Psoas muscle (tissue), 8 donors: Measurements from ENCODE around the gene ARHGAP22. TPM values are rescaled to one million over a fixed set of nuclear protein-coding genes. Genes with fewer than 3 reads are reported as not detected.

Experiments used
- ATAC-seq, 4 donors: fragments of 200-7000 bp; cut with Tn5 transposase; one replicate each; pipeline ENCODE4 v1.9.1; 2020; ENCODE audit warnings: moderate library complexity in 3 of 4, mild to moderate bottlenecking in 2 of 4
- DNase-seq, 2 donors: peaks; one replicate each; pipeline ENCODE4 v3.0.0-alpha.2; 2020
- H3K27ac ChIP-seq: fragments of 200-600 bp; one replicate; pipeline ENCODE4 v1.8.0; 2022
- H3K27me3 ChIP-seq, 3 donors: fragments of 200-600 bp in 1 of 3; one replicate each; pipeline versions ENCODE4 v1.6.1 to v1.8.0; 2013 to 2022; ENCODE audit warnings: low read length in 2 of 3, mild to moderate bottlenecking in 2 of 3, moderate library complexity in 1 of 3; ENCODE audit not compliant: insufficient read depth in 3 of 3
- H3K36me3 ChIP-seq, 2 donors: fragments of 200-600 bp in 1 of 2; one replicate each; pipeline versions ENCODE4 v1.6.1 to v1.8.0; 2013 to 2022; ENCODE audit warnings: low read depth in 1 of 2, mild to moderate bottlenecking in 1 of 2, moderate library complexity in 1 of 2; ENCODE audit not compliant: insufficient read depth in 1 of 2
- H3K4me1 ChIP-seq: fragments of 200-600 bp; one replicate; pipeline ENCODE4 v1.8.0; 2022
- H3K4me3 ChIP-seq: fragments of 200-600 bp; one replicate; pipeline ENCODE4 v1.8.0; 2022; ENCODE audit warnings: mild to moderate bottlenecking
- H3K9me3 ChIP-seq: fragments of 200-600 bp; one replicate; pipeline ENCODE4 v1.8.0; 2022
- WGBS, 3 donors: extraction: QIAGEN DNeasy Blood & Tissue Kit; methylation state at CpG; one replicate each; pipeline versions ENCODE4 v1.1.6 to v1.1.7; 2013; 5-methylcytosine and 5-hydroxymethylcytosine counted together
- intact Hi-C, 2 donors: fragments of 100-400 bp; cut with DNase I; formaldehyde crosslinking; loops; one replicate each; pipeline versions ENCODE4 v1.11.0 to v1.14.2; 2022
- polyA plus RNA-seq, 3 donors: library from polyadenylated mRNA; stranded (reverse); fragments of 200-250 nt; gene quantifications; one replicate each; pipeline ENCODE4 v1.2.3, GENCODE V29; 2013
- total RNA-seq, 4 donors: library from RNA; stranded (reverse); fragmentation: NEBNext Ultra II Directional in 2 of 4; extraction: Animal tissue kit (Norgen Biotek cat#: 25700) in 2 of 4; gene quantifications; one replicate each; pipeline versions ENCODE4 v1.2.1 to v1.2.4, GENCODE V29; 2021 to 2023
- TF ChIP-seq, protein P1 (sequence below): fragments of 200-600 bp; IDR thresholded peaks from one replicate; pipeline ENCODE4 v1.8.0; 2022; ENCODE audit warnings: antibody characterized with exemption
- donor health status: healthy with polysubstance abuse.
- donor health status: DM: no; HTN: no; CAD: no; lungs with moderate emphysema.
- donor health status: Bipolar disorder and iron deficiency.
- donor health status: healthy.
- donor health status: DM: yes; HTN: yes; CAD: no.
- donor health status: DM: no; HTN: no; CAD: no.
- donor health status: DM: no; HTN: no; CAD: no.
- donor health status: DM: yes; HTN: yes; CAD: no.

Gene ARHGAP22
- total and polyA plus RNA-seq, 7 donors: 0.46 to 2.9 (median 1.6) TPM

DNA sequence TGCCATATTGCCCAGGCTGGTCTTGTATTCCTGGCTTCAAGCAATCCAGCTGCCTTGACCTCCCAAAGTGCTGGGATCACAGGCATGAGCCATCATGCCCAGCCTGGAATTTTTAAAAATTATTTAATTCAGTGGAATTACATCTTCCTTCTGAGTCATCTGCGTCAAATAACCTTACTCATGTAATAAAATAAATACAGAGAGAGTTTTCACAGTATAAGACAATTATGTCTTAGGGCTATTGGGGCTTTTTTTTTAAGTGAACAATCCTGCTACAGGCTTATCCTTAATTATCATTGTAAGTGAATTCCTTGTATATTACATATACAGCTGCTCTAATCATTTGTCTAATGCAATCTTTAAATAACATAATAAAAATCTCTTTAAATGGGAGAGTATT is 190.1 kb downstream of the ARHGAP22 start:
- DNase-seq (no peak), ATAC-seq (no peak)
- Histone ChIP-seq H3K4me3 (no peak overlapping the region), H3K4me1 (no peaks in the 10 kb centered on the region), H3K36me3 (peaks cover 3 to 29% of the 10 kb centered on the region in 2 donors), H3K27ac (no peak overlapping the region), H3K27me3 (no peaks in the 10 kb centered on the region), H3K9me3 (peaks cover 8% of the 10 kb centered on the region)
- TF ChIP-seq, protein P1, sequence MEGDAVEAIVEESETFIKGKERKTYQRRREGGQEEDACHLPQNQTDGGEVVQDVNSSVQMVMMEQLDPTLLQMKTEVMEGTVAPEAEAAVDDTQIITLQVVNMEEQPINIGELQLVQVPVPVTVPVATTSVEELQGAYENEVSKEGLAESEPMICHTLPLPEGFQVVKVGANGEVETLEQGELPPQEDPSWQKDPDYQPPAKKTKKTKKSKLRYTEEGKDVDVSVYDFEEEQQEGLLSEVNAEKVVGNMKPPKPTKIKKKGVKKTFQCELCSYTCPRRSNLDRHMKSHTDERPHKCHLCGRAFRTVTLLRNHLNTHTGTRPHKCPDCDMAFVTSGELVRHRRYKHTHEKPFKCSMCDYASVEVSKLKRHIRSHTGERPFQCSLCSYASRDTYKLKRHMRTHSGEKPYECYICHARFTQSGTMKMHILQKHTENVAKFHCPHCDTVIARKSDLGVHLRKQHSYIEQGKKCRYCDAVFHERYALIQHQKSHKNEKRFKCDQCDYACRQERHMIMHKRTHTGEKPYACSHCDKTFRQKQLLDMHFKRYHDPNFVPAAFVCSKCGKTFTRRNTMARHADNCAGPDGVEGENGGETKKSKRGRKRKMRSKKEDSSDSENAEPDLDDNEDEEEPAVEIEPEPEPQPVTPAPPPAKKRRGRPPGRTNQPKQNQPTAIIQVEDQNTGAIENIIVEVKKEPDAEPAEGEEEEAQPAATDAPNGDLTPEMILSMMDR: no peak
- WGBS, 3 donors: 76 to 90% (median 84%) methylated on average over 1 of the region's 1 CpG
- intact Hi-C loops: loop anchor here in 1 of 2 donors (10.0 kb wide), 1 partner anchor 50 kb away; no protein-coding TSS in a partner anchor

DNA sequence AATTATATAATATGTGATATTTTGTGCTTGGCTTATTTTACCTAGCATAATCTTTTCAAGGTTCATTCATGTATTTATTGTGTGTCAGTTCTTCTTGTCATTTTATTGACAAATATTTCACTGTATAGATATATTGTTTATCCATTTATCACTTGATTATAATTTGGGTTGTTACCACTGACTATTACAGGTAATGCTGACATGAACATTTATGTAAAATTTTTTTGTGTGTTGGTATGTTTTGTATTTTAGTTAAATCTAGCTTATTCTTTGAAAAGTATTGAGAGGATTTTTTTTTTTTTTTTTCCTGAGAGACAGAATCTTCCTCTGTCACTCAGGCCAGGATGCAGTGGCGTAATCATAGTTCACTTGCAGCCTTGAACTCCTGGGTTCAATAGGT is 190.7 kb downstream of the ARHGAP22 start:
- DNase-seq: no peak
- 95 to 100% (median 100%) methylated on average over 1 of the region's 1 CpG for WGBS, 3 donors
- Histone ChIP-seq H3K27ac (no peak overlapping the region), H3K9me3 (peaks cover 8% of the 10 kb centered on the region), H3K4me1 (no peaks in the 10 kb centered on the region), H3K4me3 (no peak overlapping the region), H3K27me3 (no peaks in the 10 kb centered on the region), H3K36me3 (peaks cover 3 to 30% of the 10 kb centered on the region in 2 donors)
- TF ChIP-seq, protein P1: no peak
- intact Hi-C loops: loop anchor here in 1 of 2 donors (10.0 kb wide), 1 partner anchor 49 kb away; no protein-coding TSS in a partner anchor
- ATAC-seq: no peak

DNA sequence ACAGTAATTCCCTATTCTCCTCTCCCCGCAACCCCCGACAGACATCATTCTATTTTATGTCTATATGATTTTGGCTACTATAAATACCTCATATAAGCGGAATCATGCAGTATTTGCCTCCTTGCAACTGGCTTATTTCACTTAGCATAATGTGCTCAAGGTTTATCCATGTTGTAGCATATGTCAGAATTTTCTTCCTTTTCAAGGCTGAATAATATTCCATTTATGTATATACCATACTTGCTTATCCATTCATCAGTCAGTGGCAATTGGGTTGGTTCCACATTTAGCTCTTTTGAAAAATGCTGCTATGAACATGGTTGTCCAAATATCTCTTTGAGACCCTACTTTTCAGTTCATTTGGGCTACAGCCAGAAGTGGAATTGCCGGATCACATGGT is 191.9 kb downstream of the ARHGAP22 start:
- intact Hi-C loops: loop anchor here in 1 of 2 donors (10.0 kb wide), 1 partner anchor 48 kb away; no protein-coding TSS in a partner anchor
- Histone ChIP-seq H3K27me3 (no peaks in the 10 kb centered on the region), H3K27ac (no peak overlapping the region), H3K9me3 (peaks cover 8% of the 10 kb centered on the region), H3K4me1 (no peaks in the 10 kb centered on the region), H3K4me3 (no peak overlapping the region), H3K36me3 (peaks cover 3 to 30% of the 10 kb centered on the region in 2 donors)
- TF ChIP-seq, protein P1: no peak
- ATAC-seq (no peak), DNase-seq (no peak)
- WGBS, 3 donors: 95 to 99% (median 98%) methylated on average over 4 of the region's 4 CpGs

DNA sequence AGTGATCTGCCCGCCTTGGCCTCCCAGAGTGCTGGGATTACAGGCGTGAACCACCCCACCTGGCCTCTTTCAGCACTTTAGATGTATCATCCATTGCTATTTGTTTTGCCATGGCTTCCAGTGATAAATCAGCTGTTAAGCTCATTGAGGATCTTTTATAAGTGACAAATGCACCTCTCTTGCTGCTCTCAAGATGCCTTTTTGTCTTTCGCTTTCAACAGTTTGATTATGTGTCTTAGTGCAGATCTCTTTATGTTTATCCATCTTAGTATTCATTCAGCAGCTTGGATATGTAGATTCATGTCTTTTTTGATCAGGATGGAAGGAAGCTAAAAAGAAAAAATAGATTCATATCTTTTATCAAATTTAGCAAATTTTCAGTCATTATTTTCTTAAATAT is 192.8 kb downstream of the ARHGAP22 start:
- WGBS, 3 donors: 96 to 99% (median 99%) methylated on average over 3 of the region's 3 CpGs
- H3K27me3 ChIP-seq: no peaks in the 10 kb centered on the region
- TF ChIP-seq, protein P1: no peak
- no peak overlapping the region for H3K27ac ChIP-seq
- ATAC-seq (no peak), DNase-seq (no peak)
- peaks cover 3 to 30% of the 10 kb centered on the region in 2 donors for H3K36me3 ChIP-seq
- H3K4me1 ChIP-seq: no peaks in the 10 kb centered on the region
- H3K4me3 ChIP-seq: no peak overlapping the region
- intact Hi-C loops: loop anchor here in 1 of 2 donors (10.0 kb wide), 1 partner anchor 47 kb away; no protein-coding TSS in a partner anchor
- peaks cover 8% of the 10 kb centered on the region for H3K9me3 ChIP-seq

DNA sequence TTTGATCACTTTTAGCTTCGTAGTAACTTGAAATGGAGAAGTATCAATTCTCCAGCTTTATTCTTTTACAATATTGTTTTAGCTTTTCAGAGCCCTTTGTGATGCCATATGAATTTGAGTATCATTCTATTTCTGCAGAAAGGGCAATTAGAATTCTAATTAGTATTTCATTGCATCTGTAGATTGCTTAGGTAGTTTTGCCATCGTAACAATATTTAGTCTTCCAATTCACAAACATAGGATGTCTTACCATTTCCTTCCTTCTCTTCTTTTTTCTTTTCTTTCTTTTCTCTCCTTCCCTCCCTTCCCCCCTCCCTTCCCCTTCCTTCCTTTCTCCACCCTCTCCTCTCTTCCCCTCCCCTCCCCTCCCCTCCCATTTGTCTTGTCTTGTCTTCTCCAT is 193.4 kb downstream of the ARHGAP22 start:
- WGBS, 3 donors: 93 to 100% (median 97%) methylated on average over 2 of the region's 2 CpGs
- Histone ChIP-seq H3K27ac (no peak overlapping the region), H3K27me3 (no peaks in the 10 kb centered on the region), H3K4me1 (no peaks in the 10 kb centered on the region), H3K9me3 (peaks cover 8% of the 10 kb centered on the region), H3K36me3 (peaks cover 3 to 30% of the 10 kb centered on the region in 2 donors), H3K4me3 (no peak overlapping the region)
- TF ChIP-seq, protein P1: no peak
- intact Hi-C loops: loop anchor here in 1 of 2 donors (10.0 kb wide), 1 partner anchor 47 kb away; no protein-coding TSS in a partner anchor
- no peak for DNase-seq
- ATAC-seq: no peak
